GM23248 (cell line): ENCODE measurements around the gene TEX52.

Experiments
- EZH2 ChIP-seq: fragments of 200-600 bp; sonication (generic); IDR thresholded peaks from 2 replicates; pipeline ENCODE4 v1.6.1; 2018; ENCODE audit warnings: antibody characterized with exemption, mild to moderate bottlenecking; ENCODE audit not compliant: insufficient read depth, poor library complexity, severe bottlenecking
- EZH2phosphoT487 ChIP-seq: fragments of 200-600 bp; sonication (generic); IDR thresholded peaks from 2 replicates; pipeline ENCODE4 v1.6.1; 2018; ENCODE audit warnings: antibody characterized with exemption, moderate library complexity, mild to moderate bottlenecking, low read depth; ENCODE audit not compliant: insufficient read depth

DNA sequence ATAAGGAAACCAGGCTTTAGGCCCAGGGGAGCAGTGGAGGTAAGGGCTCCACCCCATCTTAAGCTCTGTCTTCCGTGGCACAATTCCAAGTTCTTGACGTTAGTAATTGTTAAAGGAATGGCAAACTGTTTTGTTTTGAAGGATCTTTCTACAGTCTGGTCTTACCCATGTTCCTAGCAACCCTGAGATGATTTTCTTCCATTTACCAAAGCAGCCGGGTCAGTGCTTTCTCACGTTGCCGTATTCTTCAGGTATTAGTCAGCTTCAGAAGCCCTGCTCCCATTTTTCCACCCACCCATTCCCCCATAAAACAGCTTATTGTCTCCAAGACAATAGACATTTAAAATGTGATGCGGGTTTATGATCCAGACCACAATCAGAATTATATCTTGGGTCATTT lies 32.3 kb downstream of the TEX52 start:
- TF ChIP-seq EZH2 (no peak), EZH2phosphoT487 (no peak)
